GM18526 (cell line): ENCODE data around the gene ZNF264.

ENCODE experiments used
- POLR2A ChIP-seq: IDR thresholded peaks from 3 replicates; pipeline ENCODE4 v1.6.1; 2011; ENCODE audit not compliant: insufficient read length; ENCODE audit errors: extremely low read depth

The ZNF264 gene

GRCh38 chr19:57191141-57192076 is at the start of gene ZNF264:
Gene ZNF264 (plus strand): TSS chr19:57191500. CDS start chr19:57191914, 414 bp downstream.
- TF ChIP-seq POLR2A, result peak; percentile 82

DNA sequence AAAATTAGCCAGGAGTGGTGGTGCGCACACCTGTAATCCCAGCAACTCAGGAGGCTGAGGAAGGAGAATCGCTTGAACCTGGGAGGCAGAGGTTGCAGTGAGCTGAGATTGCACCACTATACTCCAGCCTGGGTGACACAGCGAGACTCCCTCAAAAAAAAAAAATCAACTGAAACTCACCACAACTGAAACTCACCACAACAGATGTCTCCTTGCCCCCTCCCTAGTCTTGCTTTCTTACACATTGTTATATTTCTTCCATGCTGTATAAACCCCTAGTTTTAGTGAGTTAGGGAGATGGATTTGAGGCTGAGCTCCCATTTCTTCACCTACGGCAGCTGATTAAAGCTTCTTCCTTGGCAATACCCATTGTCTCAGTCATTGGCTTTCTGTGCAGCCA is 49.6 kb upstream of the ZNF264 start:
- no peak for TF ChIP-seq POLR2A

- no peak for TF ChIP-seq POLR2A
Observed at GRCh38 chr19:57152921-57153320, 38.4 kb upstream of the ZNF264 start.

DNA sequence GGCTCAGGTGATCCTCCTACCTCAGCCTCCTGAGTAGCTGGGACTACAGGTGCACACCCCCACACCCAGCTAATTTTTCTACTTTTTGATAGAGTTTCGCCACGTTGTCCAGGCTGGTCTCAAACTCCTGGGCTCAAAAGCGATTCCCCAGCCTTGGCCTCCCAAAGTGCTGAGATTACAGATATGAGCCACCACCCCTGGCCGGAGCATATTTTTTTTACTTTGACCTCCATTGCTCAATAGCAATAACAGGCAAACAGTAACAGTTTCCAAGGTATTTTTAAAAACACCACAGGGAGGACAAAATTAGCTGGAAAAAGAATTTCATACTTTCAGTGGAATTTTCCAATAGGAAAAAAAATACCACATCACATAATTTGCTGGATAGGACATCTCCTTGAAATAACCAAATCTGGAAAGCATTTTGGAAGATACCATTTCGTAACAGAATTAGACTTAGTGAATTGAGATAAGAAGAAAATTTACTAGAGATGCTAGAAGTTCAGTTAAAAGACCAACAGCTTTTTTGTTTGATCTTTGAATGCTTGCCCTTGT is 29.2 kb upstream of the ZNF264 start:
- no peak for TF ChIP-seq POLR2A

DNA sequence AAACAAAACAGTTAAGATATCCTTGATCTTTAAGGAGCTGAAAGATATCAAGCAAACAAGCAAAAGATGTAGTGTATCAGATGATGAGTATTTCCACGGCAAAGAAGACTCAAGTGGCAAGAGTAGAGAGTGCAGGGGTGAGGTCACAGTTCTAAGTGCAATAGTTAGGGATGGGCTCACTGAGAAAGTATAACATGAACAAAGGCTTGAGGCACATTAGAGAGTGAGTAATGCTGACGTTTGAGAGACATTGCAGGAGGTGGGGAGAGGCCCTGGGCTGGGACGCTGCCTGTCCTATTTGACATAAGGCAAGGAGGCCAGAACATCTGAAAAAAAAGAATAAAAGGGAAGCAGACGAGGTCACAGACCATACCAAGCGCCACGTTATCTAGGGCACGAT is 25.5 kb upstream of the ZNF264 start:
- no peak for TF ChIP-seq POLR2A

- no peak for TF ChIP-seq POLR2A
Observed at GRCh38 chr19:57167385-57167784, 23.9 kb upstream of the ZNF264 start, which contains the start of gene DUXA. Gene DUXA (minus strand): TSS chr19:57167485. CDS start chr19:57167443, 42 bp downstream.

GRCh38 chr19:57171551-57172081 is 19.7 kb upstream of the ZNF264 start:
- TF ChIP-seq POLR2A, result no peak

- TF ChIP-seq POLR2A, result no peak
Observed at GRCh38 chr19:57190301-57190700, 999 bp upstream of the ZNF264 start.

DNA sequence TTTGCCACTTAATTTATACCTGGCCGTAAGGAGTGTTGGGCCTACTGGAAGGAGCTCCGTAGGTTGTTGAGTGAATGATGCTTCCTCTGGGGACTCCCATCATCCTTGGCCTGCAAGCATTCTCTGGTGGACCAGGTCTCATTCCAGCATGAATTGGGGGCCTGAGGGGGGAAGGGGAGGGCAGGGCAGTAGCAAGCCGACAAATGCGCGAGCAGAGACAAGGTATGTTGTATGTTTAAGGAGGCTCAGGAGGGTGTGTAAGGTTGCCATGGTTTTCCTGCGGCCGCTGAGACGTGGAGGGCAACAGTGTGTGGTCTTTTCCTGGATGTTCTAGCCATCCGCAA is 749 bp downstream of the ZNF264 start:
- no peak for TF ChIP-seq POLR2A

GRCh38 chr19:57192993-57193392 is 1.7 kb downstream of the ZNF264 start:
- TF ChIP-seq POLR2A, result no peak

DNA sequence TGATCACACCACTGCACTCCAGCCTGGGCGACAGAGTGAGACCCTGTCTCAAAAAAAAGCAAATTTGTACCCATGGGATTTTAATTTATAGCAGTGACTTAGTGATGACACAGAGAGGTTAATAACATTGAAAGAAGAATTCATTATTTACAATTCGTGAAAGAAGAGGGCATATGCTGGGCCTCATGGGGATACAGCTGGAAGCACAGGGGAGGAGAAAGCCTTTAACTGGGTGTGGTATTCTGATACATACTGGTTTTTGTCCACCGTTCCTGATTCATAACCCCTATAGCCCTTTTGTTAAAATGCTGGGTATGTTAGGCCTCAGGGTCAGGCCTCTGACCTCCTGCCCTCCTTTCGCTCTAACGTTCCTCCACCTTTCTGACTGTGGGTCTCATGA is 10.9 kb downstream of the ZNF264 start:
- no peak for TF ChIP-seq POLR2A

DNA sequence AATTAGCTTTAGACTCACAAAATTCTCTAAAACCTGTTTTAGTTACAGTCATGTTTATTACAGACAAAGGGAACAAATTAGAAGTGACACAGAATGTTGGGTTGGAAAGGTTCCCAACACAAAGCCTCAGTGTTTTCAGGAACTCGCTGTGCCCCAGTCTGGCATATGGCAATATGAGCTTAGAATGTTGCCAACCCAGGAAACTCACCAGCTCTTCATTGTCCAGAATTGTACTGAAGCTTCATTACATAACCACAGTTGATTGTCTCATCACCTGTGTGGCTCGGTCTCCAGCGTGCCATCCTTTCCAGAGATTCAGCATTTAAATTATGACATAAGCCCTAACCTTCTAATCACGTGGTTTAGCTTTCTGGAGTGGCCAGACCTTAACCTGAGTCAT is 19.1 kb downstream of the ZNF264 start:
- no peak for TF ChIP-seq POLR2A

DNA sequence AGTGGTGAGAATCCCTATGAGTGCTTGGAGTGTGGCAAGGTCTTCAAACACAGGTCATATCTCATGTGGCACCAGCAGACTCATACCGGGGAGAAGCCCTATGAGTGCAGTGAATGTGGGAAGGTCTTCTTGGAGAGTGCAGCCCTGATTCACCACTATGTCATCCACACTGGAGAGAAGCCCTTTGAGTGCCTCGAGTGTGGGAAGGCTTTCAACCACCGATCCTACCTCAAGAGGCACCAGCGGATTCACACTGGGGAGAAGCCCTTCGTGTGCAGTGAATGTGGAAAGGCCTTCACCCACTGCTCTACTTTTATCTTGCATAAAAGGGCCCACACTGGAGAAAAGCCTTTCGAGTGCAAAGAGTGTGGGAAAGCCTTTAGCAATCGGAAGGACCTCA is 20.8 kb downstream of the ZNF264 start:
- no peak for TF ChIP-seq POLR2A

- TF ChIP-seq POLR2A, result no peak
Observed at GRCh38 chr19:57227502-57227901, 36.2 kb downstream of the ZNF264 start.

DNA sequence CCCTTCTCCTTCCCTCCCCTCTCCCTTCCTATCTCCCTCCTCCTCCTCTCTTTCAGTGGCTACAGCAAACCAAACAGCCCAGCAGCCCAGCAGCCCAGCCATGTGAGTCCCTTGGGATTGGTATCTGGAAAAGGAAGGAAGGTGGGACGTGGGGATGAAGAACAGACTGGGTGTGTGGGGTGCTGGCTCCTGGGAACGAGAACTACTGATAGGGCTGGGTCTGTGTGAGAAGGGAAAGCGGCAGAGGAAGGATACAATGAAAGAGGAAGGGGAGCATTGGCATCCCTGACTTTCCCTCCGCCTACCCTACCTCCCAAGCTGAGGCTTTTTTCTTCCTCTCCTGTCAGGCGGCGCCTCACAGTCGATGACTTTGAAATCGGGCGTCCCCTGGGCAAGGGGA is 40.4 kb downstream of the ZNF264 start:
- TF ChIP-seq POLR2A, result no peak

- no peak for TF ChIP-seq POLR2A
Observed at GRCh38 chr19:57233207-57233606, 41.9 kb downstream of the ZNF264 start.
